BJ (cell line): ENCODE measurements around the gene USH2A. TPM values are rescaled to one million over a fixed set of nuclear protein-coding genes. Genes with fewer than 3 reads are reported as not detected.

Experiments
- CTCF ChIA-PET: fragments of 350-600 bp; formaldehyde crosslinking; extraction: SDS; loops from one replicate; lab custom pipeline; 2021; ENCODE audit warnings: antibody characterized with exemption, inconsistent platforms; lab: Yijun Ruan, JAX
- POLR2A ChIA-PET: fragments of 300-600 bp; sonication (Branson Sonifier 250); formaldehyde crosslinking; extraction: SDS; loops from one replicate; lab custom pipeline; 2021; ENCODE audit warnings: antibody characterized with exemption; lab: Charles Lee
- DNase-seq: peaks from one replicate; pipeline ENCODE4 v3.0.0-alpha.2; 2011; ENCODE audit warnings: low read depth
- H3K27me3 ChIP-seq: 2 replicates; pipeline ENCODE4 v1.6.0; 2011; ENCODE audit warnings: low read length; ENCODE audit not compliant: control insufficient read depth, insufficient read depth
- H3K36me3 ChIP-seq: 2 replicates; pipeline ENCODE4 v1.5.1; 2011; ENCODE audit warnings: low read length; ENCODE audit not compliant: control insufficient read depth, insufficient read depth
- H3K4me3 ChIP-seq: 2 replicates; pipeline ENCODE4 v1.5.1; 2011; ENCODE audit warnings: low read depth, mild to moderate bottlenecking, control low read depth, low read length
- CTCF ChIP-seq: IDR thresholded peaks from 2 replicates; pipeline ENCODE4 v1.5.1; 2011; ENCODE audit warnings: low read depth, mild to moderate bottlenecking, control low read depth, inconsistent platforms, low read length, moderate library complexity; ENCODE audit not compliant: insufficient read depth
- polyA plus RNA-seq: library from polyadenylated mRNA; depleted of rRNA; stranded (reverse); fragments of >200 nt; gene quantifications from 2 replicates; pipeline ENCODE4 v1.2.3, GENCODE V29; 2011

USH2A gene
- polyA plus RNA-seq, 1 experiment = under 0.01 TPM

GRCh38 chr1:216034506-216034905 lies 388.7 kb downstream of the USH2A start:
- H3K27me3 ChIP-seq = no peaks in the 10 kb centered on the region
- no peaks in the 10 kb centered on the region for H3K36me3 ChIP-seq
- DNase-seq = no peak
- no peak overlapping the region for H3K4me3 ChIP-seq
- no peak for TF ChIP-seq CTCF
- ChIA-PET POLR2A (no interaction called here), CTCF (no interaction called here)

GRCh38 chr1:216032961-216033614 lies 390.2 kb downstream of the USH2A start:
- TF ChIP-seq CTCF = no peak
- DNase-seq = no peak
- POLR2A ChIA-PET = interaction anchor here (0.6 kb wide), 1 partner anchor 38 kb away, joined by 3 read pairs; no protein-coding TSS in a partner anchor
- H3K36me3 ChIP-seq = no peaks in the 10 kb centered on the region
- no peak overlapping the region for H3K4me3 ChIP-seq
- CTCF ChIA-PET = no interaction called here
- no peaks in the 10 kb centered on the region for H3K27me3 ChIP-seq

GRCh38 chr1:216032284-216032683 lies 391.0 kb downstream of the USH2A start:
- no peak for TF ChIP-seq CTCF
- no peaks in the 10 kb centered on the region for H3K27me3 ChIP-seq
- no peaks in the 10 kb centered on the region for H3K36me3 ChIP-seq
- CTCF ChIA-PET = no interaction called here
- DNase-seq = no peak
- POLR2A ChIA-PET = no interaction called here
- no peak overlapping the region for H3K4me3 ChIP-seq

GRCh38 chr1:216028631-216029030 lies 394.6 kb downstream of the USH2A start:
- DNase-seq = no peak
- Histone ChIP-seq H3K36me3 (no peaks in the 10 kb centered on the region), H3K27me3 (no peaks in the 10 kb centered on the region), H3K4me3 (no peak overlapping the region)
- no peak for TF ChIP-seq CTCF
- POLR2A ChIA-PET = no interaction called here
- CTCF ChIA-PET = no interaction called here

GRCh38 chr1:216024546-216024945 lies 398.7 kb downstream of the USH2A start:
- DNase-seq = no peak
- no peak overlapping the region for H3K4me3 ChIP-seq
- H3K27me3 ChIP-seq = no peaks in the 10 kb centered on the region
- CTCF ChIA-PET = no interaction called here
- TF ChIP-seq CTCF = no peak
- H3K36me3 ChIP-seq = no peaks in the 10 kb centered on the region
- POLR2A ChIA-PET = no interaction called here
